B cell (primary cell): Measurements from ENCODE around the gene ADRM1.

Experiments used
- EZH2 ChIP-seq: IDR thresholded peaks from 2 replicates; pipeline ENCODE4 v1.6.1; 2012; ENCODE audit warnings: borderline replicate concordance, low read depth, mild to moderate bottlenecking, moderate library complexity, low read length; ENCODE audit not compliant: insufficient read depth, poor library complexity, severe bottlenecking
- TF ChIP-seq, protein P1 (sequence below): fragments of 200-600 bp; IDR thresholded peaks from one replicate; pipeline ENCODE4 v1.8.0; 2022; ENCODE audit warnings: antibody characterized with exemption, mild to moderate bottlenecking

- TF ChIP-seq EZH2 = no peak
- TF ChIP-seq, protein P1, sequence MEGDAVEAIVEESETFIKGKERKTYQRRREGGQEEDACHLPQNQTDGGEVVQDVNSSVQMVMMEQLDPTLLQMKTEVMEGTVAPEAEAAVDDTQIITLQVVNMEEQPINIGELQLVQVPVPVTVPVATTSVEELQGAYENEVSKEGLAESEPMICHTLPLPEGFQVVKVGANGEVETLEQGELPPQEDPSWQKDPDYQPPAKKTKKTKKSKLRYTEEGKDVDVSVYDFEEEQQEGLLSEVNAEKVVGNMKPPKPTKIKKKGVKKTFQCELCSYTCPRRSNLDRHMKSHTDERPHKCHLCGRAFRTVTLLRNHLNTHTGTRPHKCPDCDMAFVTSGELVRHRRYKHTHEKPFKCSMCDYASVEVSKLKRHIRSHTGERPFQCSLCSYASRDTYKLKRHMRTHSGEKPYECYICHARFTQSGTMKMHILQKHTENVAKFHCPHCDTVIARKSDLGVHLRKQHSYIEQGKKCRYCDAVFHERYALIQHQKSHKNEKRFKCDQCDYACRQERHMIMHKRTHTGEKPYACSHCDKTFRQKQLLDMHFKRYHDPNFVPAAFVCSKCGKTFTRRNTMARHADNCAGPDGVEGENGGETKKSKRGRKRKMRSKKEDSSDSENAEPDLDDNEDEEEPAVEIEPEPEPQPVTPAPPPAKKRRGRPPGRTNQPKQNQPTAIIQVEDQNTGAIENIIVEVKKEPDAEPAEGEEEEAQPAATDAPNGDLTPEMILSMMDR = peak; percentile 76
Observed at GRCh38 chr20:62302341-62303061, at the start of gene ADRM1.
